Pons (tissue), 1 donor: Measurements from ENCODE around the gene MRPL40.
"Not testable (repeated sequence)": the region's sequence is repeated elsewhere in the genome, so short reads cannot be mapped to it uniquely, and the experiment has no call there.

Experiments
- DNase-seq: peaks from one replicate; pipeline ENCODE4 v3.0.0-alpha.2; 2016; ENCODE audit warnings: low spot score

MRPL40 gene

DNA sequence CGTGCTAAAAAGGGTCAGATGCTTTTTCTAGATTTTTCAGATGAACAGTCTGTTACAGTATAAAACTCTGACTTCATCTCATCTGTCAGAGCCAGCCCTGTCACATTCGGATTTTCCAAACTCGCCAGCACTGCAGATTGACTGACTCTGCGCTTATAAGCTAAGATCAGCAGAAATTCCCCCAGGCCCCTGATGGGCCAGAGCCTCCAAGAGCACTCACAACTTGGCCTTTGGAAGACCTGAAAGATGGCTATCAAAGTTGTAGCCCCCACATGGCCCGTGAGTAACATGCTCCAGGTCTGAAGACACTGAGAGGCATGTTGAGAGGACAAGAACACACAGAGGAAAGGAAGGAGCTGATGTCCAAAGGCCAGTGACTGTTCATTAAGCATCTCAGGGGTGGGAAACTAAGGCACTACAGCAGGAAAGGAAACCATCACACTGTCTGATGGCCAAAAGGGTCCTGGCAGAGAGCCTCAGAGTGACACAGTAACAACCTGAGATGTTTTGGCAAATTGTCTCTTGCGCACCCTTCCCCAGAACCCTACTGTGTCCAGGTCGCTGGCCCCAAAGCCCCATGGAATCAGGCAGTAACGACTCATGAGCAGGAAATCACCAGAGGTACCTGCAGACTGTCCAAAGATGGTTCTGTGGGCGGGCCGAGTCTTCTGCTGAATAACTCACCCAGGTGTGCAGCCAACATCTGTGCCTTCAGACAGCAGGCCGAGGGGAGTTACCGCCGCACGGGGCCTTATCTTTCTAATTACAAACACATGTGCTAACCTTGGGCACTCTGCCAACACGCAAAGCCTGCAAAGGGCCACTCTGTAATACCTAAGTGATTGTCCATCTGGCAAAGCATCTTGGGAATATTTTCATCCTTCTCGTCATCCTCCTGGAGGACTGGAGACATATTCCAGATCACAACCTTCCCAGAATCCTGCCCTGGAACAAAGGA, 24.4 kb upstream of the MRPL40 start:
- DNase-seq = no peak

DNA sequence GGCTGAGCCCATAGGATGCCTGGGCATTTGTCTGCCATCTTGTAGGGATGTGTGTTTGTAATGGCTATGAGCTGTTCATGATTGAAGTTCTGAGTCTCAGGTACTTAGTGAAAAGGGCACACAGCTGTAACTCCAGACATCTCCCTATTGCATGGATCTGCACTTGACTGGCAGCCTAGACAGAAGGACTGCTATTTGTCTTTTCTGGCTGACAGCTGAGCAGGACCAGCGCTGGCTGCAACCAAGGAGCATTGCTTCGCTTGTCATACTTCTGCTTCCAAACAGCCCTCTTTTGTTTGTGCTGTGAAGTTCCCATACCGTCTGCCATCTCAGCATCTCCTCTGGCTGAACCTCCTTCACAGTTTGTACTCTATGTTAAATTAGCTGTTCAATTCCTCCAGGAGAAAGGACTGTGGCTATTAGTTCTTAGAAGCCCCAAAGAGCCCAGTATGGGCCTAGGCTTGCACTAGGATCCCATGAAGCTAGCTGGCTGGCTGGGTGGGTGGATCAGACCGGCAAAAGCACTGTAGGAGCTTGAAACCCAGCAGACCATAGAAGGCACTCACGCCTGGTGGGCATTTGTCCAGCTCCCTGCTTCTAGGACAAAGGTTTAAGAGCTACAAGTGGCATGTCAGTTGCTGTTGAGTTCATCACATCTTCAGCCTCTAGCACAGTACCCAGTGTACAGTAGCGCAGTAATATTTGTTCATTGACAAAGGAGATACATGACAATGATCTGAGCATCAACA, 21.2 kb upstream of the MRPL40 start:
- DNase-seq = peak; percentile 17

DNA sequence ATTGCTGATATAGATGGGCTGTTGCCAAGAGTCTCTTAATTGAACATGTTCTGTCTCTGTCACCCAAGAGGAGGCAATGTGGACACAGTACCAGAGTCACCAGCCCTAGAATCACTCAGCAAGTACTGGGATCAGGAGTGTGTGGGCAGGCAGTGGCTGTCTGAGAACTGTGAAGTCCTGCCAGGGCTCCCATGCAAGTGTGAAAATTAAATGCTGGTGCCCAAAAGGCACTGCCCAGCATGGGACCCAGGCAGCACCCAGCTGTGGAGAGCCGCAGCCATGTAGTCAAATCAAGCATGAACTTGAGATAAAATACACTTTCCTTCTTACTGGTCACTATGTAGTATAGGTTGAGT, 20.7 kb upstream of the MRPL40 start:
- no peak for DNase-seq

DNA sequence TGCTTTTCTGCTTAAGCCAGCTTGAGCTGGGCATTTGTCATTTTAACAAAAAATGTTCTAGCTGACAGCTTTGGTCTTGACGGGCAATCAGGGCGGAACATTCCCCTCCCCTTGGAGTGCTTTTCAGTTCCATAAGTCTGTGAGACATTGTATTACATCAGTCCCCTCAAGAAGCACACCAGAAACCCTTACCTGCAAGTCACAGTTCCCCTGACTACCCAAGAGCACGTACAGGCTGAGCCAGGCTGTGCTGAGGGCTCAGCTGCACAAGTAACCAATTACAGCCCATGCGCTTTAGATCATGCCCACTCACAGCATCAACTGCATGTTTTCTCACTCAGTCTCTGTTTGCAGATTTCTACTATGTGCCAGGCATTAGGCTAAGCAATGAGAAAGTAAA, 19.9 kb upstream of the MRPL40 start:
- no peak for DNase-seq

DNA sequence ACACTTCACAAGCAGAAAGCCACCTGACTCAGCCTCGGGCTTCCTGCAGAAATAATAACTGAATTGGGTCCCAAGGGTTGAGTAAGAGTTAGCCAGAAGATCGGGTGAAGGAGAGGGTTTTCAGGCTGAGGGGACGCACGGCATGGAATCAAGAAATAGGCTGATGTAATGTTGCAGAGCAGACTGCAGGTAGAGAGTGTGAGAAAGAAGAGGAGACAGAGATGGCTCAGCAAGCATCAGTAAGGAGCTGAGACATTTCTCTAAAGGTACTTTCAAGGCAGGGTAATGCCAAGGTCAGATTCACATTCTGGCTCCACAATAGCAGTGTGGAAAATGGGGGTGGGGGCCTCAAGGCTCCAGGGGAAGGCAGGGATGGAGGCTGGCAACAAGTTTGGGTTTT, 19.4 kb upstream of the MRPL40 start:
- no peak for DNase-seq

DNA sequence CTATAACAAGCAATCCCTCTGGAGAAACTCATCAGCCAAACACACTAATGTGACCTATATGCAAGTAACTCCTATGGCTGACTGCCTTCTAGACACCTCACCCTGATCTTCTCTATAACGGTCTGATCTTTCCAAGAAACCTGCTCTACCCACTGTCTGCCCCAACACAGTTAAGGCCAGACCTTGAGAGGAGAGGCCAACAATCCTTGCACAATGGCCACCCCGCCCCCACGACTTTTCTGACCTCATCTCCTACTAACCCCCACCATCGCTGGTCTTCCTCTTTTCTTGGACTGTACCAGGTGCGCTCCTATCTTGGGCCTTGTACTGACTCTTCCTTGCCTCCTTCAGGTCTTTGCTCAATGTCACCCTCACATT, 13.3 kb upstream of the MRPL40 start:
- DNase-seq = no peak

DNA sequence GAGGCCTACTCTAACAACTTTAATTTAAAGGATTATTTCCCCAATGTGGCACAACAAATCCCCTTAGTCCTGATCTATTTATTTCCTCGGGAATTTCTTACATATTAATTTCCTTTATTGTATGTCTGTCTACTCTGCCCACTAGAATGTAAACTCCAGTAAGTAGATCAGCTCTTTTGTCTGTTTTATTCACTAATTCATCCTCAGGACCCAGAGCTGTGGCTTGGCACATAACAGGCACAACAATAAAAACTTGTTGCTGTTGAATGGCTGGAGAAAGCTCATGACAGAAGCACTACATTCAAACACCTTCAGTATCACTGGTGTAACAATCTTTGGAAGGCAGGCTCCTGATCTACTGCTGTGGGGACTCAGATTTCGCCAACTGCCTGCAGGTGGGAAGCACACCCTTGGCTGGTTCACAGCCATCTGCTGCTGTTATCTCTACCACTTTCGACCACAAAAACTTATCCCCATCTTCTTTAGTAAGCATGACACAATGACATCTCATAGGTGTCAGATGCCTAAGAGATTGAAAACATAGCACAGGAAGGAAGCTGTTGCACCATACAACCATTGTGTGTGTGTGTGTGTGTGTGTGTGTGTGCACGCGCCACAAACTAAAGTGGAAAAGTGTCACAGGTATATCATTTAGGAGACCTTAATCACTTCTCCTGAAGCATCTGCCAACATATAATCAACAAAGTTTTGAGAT, 12.7 kb upstream of the MRPL40 start:
- DNase-seq = no peak

DNA sequence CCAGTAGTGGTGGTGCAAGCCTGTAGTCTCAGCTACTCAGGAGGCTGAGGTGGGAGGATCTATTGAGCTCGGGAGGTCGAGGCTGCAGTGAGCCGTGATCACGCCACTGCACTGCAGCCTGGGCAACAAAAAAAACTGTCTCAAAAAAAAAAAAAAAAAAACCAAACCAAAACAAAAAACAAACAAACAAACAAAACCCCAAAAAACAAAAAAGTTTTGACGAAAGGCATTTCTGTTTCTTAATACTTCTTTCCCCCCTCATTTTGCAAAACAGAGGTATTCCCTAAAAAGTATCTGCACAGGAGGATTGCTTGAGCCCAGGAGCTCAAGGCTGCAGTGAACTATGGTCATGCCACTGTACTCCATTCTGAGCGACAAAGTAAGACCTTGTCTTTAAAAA, 12.0 kb upstream of the MRPL40 start:
- no peak for DNase-seq

DNA sequence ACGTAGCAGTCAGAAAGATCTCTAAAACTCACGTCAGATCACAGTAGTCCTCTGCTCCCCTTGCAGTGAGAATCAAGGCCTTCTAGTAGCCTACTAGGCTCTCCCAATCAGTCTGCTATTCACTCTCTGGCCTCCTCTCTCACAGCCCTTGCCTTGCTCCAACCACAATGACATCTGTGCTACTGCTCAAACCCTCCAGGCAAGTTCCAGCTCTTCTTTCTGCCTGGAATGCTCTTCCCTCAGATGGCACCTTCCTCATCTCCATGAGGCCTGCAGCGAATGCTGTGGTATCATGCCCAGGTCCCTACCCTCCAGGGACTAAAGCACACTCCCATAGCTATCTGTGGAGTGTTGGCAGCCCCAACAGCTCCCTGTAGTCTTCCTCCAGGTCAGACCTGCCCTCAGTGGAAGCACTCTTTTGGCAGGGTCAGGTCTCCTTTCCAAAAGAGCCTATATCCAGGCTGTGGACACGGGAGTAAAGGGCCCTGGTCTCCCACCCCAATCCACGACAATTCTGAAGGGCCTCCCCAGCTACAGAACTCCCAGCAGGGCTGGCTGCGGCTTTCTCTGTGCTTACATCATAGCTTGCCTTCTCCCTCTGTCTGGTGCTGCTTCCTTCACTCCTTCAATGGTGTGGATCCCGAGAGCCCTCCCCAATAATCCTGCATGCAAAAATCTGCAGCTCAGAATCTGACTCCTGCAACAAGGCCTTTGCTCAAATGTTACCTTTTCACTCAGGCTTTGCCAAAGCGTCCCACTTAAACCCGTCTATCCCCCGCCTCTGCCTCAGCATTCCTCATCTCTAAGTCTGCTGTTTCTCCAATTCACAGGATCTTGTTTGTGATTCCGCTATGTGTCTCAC, 9.7 kb upstream of the MRPL40 start:
- DNase-seq = no peak

DNA sequence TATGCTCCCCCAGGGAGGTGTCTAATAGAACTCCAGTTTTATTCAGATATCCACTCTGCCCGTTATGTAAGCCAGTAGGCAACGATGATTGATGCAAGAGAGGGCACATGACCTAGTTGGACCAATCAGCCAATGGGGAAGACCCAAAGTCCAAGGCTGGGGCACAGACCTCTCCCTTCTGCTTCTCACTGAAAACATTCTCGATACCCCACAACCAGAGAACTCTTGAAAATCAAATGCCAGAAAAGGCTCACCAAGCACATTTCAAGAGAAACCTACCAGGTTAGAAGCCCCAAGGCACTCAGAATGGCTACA, 8.2 kb upstream of the MRPL40 start:
- DNase-seq = no peak

DNA sequence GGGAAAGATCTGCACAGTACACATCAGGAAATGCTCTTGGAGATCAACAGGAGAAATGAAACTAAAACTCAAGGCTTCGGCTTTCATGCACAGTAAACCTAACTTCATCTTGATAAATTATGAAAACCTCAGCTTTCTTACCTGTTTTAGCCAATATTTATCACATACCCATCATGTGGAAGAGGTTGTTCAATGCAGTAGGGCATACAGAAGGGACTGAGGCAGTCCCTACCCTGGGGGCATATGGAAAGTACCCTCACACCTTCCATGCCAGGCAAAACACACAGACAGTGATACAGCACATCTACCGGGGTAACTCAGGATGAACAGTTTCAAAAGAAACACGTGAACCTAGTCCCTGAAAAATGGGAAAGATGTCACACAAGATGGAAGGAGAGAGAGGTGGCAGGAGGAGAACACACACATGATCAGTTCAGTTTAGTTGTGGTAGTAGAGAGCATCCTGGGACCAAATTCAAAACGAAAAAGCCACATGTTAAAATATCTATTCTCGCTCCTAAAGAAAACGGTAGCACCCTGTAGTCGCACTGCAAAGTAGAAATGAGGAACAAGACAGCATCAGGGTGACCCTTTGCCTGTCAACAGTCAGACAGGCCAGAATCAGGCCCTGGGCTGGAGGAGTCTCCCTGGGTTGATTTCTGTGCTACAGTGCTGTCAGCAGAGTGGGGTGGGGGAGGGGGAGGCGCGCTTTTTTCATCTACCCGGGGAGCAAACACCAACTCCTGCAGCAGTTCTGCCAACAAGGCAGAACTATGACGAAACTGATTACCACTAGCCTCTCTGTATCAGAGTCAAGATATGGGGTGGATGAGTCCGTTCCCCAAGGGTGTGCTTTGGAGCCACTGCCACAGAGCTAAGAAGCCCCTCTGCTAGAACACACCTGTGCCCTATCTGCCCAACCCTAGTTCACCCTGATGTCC, 2.1 kb upstream of the MRPL40 start:
- no peak for DNase-seq

DNA sequence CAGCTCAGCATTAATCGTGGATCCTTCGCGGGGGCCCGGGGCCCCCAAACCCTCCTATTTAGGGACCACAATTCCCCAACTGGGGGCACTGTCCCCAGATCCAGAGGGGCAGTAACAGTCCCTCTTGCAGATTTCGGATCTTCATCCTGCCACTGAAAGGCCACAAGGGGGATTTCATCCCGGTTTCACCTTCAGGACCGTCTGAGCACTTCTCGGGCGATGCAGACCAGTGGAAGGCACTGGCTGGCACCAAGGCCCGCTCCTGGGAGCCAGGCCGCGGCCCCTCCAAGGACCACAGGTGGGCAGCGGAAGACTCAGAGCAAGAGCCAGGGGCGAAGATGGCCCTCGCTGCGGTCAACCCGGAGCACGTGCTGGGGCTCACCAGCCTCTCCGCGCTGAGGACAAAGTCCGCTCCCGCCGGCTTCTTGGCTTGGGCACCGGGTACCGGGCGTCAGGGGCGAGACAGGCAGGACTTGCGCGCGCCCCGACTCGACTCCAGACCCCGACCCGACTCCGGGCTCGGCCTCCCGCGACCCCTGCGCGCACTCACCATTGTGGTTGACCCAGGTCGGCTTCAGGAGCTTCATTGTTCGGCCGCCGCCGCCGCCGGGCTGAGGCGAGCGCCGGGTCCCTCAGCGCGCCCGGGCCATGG, 1.3 kb upstream of the MRPL40 start:
- DNase-seq = no peak

DNA sequence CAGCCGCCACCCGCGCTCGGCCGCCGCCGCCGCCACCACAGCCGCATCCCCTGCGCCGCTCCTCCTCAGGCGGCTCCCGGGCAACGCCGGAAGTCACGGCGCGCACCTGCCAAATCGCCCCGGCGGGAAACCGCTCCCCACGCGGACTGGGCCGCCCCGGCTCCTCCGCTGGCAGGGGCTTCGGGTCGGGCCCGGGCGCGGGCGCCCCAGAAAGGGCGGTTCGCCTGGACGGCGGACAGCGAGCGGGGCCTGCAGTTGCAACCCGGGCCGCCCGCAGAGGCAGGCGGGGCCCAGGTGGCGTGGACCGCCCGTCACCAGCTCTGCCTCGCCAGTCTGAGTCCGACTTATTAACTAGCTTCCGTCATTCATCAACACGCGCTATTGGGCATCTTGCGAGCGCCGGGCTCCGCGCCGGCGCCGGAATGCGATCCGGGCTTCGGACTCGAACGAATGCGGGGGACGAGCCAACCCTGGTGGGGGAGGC, 654 bp upstream of the MRPL40 start, which contains the start of gene HIRA:
HIRA (minus strand) TSS at position 85 of the 484 bp plus-strand sequence. CDS start 257 bp downstream, outside the sequence.
- DNase-seq = peak; percentile 76

DNA sequence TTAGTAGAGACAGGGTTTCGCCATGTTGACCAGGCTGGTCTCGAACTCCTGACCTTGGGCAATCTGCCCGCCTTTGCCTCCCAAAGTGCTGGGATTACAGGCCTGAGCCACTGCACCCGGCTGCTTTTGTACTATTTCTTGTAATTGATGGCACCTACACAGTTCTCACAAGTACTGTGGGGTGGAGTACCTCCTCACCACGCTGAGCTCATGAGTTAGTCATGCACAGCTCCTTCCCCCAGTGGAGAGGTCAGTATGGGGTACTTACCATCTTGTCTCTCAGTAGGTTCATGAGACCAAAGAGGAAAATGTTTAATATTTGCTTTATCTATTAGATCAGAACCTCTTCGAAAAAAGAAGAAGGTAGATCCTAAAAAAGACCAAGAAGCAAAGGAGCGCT, 2.1 kb downstream of the MRPL40 start:
- no peak for DNase-seq

DNA sequence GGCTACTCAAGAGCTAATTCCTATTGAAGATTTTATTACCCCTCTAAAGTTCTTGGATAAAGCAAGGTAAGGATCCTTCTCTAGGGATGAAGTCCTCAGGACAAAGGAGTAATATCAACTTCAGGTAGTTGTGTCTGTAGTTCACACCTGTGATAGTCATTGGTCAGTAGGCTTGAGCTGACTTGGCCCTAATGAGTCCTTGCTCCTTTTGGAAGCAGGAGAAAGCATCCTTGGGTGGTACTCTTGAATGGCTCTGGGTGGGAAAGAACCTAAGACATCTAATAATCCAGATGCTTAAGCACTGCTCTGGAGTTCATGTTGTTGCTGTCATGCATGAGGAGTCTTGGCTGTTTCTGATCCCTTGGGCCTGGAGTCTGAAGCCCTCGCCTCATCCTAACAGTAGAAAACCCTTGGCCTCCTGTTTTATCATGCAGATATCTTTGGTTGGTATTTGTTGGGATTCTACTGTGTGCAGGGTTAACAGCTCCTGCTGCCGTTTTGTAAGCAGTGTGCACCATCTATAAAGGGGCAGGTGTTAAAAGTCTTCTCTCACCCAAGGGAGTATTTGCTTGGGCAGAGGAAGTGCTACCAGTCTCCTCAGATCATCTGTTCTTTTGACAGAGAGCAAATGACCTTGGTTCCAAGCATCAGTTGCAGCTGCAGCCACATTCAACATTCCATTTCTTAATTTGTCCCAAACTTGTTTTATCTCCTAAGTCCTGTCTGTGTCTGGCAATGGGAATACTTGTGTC, 2.7 kb downstream of the MRPL40 start:
- no peak for DNase-seq

DNA sequence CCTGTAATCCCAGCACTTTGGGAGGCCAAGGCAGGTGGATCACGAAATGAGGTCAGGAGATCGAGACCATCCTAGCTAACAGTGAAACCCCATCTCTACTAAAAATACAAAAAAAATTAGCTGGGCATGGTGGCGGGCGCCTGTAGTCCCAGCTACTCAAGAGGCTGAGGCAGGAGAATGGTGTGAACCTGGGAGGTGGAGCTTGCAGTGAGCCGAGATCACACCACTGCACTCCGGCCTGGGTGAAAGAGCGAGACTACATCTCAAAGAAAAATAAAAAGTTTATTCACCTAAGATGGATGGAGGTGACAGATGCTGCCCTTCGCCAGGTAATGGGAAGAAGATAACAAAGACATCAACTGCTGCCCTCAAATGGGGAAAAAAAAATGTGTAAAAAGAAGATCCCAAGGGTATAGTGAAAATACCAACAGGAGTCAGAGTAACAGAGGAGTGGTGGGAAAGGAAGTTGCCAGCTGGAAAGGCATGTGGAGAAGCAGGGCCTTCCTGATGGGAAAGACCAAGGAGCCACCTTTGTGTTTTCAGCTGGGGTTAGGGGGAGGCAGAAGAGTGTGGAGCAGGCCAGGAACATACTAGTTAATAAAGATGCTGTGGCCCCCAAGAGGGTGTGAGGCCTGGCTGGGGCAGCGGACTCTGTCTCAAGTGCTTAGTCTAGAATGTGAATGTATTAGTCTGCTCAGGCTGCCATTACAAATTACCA, 4.3 kb downstream of the MRPL40 start:
- DNase-seq = not testable (repeated sequence)

DNA sequence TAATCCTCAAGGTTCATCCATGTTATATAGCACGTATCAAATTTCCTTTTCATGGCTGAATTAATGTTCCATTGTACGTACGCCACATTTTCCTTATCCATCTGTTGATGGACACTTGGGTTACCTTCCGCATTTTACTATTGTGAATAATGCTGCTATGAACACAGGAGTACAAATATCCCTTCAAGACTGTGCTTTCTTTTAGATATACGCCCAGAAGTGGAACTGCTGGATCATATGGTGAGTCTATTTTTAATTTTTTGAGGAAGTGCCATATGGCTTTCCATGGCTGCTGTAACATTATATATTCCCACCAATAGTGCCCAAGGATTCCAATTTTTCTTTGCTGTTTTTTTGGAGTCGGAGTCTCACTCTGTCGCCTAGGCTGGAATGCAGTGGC, 6.0 kb downstream of the MRPL40 start:
- DNase-seq = no peak

DNA sequence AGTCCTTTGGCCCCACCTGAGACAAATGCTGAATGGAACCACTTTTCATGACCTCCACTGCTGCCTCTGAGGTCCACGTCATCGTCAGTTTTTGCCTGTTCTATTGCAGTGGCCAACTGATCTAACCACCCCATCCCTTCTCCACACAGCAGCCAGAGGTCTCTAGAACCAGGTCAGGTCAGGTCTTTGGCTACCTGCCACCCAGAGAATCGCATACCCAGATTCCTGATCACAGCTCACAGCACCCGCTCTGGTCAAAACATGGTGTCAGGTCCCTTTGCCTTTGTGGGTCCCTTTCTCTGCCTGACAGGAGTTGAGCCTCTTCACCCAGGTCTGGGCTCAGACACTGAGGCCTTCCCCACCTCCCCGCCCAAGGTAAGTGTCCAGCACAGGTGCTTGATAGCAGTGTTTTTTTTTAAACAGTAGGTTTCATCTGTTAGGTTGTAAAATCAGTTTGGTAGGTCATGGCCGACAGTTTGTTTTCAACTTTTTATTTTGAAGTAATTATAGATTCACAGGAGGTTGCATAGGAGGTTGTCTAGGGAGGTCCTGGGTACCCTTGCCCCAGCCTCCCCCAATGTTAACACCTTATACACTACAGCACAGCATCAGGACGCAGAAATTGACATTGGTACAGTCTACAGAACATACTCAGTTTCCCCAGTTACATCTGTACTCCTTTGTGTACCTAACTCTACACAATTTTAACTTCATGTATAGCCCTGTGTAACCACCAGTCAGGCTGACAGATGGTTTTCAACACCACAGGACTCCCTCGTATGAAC, 8.3 kb downstream of the MRPL40 start:
- no peak for DNase-seq
